Panc1 (cell line): ENCODE data around the gene GRK1. TPM values are rescaled to one million over a fixed set of nuclear protein-coding genes. Genes with fewer than 3 reads are reported as not detected.

Source experiments
- ATAC-seq: fragments of 200-7000 bp; cut with Tn5 transposase; 2 replicates; pipeline ENCODE4 v1.9.1; 2020; ENCODE audit warnings: mild to moderate bottlenecking, moderate library complexity
- BruUV-seq: library from RNA; stranded (reverse); fragments of 400-500 nt; replicated peaks from 2 replicates; lab custom pipeline; 2021; lab: Mats Ljungman, UMichigan
- CTCF ChIA-PET: fragments of 300-600 bp; sonication (Branson Sonifier 250); formaldehyde crosslinking; loops from one replicate; lab custom pipeline; 2022; ENCODE audit warnings: antibody characterized with exemption; lab: Charles Lee
- POLR2A ChIA-PET: fragments of 300-600 bp; sonication (Branson Sonifier 250); formaldehyde crosslinking; loops from one replicate; lab custom pipeline; 2022; ENCODE audit warnings: antibody characterized with exemption; lab: Charles Lee
- DNase-seq: peaks from one replicate; pipeline ENCODE4 v3.0.0-alpha.2; 2010; ENCODE audit warnings: low read depth, low spot score
- H3K27ac ChIP-seq: 2 replicates; pipeline ENCODE4 v1.5.1; 2011; ENCODE audit warnings: mild to moderate bottlenecking, low read length, inconsistent platforms
- H3K27me3 ChIP-seq: fragments of 200-500 bp; sonication (Bioruptor generic); 2 replicates; pipeline ENCODE4 v1.6.0; 2014; ENCODE audit warnings: low read length, inconsistent platforms; ENCODE audit not compliant: control insufficient read depth, insufficient read depth
- H3K36me3 ChIP-seq: fragments of 200-500 bp; sonication (Bioruptor generic); 2 replicates; pipeline ENCODE4 v1.5.1; 2014; ENCODE audit warnings: inconsistent platforms, mild to moderate bottlenecking, low read length, moderate library complexity; ENCODE audit not compliant: control insufficient read depth, insufficient read depth
- H3K4me1 ChIP-seq: 2 replicates; pipeline ENCODE4 v1.5.1; 2011; ENCODE audit warnings: inconsistent platforms, mild to moderate bottlenecking, low read length, moderate library complexity; ENCODE audit not compliant: control insufficient read depth, insufficient read depth
- H3K4me3 ChIP-seq, 2 experiments: 2 replicates each; pipeline ENCODE4 v1.5.1; 2011 to 2012; ENCODE audit warnings: low read depth in 2 of 2, low read length in 2 of 2, mild to moderate bottlenecking in 2 of 2, inconsistent platforms in 1 of 2, moderate library complexity in 1 of 2
- H3K9me3 ChIP-seq: fragments of 200-500 bp; sonication (Bioruptor generic); 2 replicates; pipeline ENCODE4 v1.5.1; 2014; ENCODE audit warnings: low read depth, mild to moderate bottlenecking, inconsistent platforms, low read length, moderate library complexity; ENCODE audit not compliant: control insufficient read depth, insufficient read depth
- POLR2AphosphoS5 ChIP-seq: IDR thresholded peaks from 2 replicates; pipeline ENCODE4 v1.6.1; 2012; ENCODE audit warnings: mild to moderate bottlenecking, low read depth, low read length, moderate library complexity
- REST ChIP-seq, 2 experiments: IDR thresholded peaks; 2 replicates each; pipeline ENCODE4 v1.6.1; 2011 to 2012; ENCODE audit warnings: low read depth in 2 of 2, control low read depth in 1 of 2, low read length in 1 of 2, mild to moderate bottlenecking in 1 of 2, moderate library complexity in 1 of 2; ENCODE audit not compliant: insufficient read depth in 1 of 2
- SIN3A ChIP-seq: IDR thresholded peaks from 2 replicates; pipeline ENCODE4 v1.6.1; 2012; ENCODE audit warnings: low read depth, mild to moderate bottlenecking, low read length, moderate library complexity, borderline replicate concordance; ENCODE audit not compliant: insufficient read depth
- TCF7L2 ChIP-seq: IDR thresholded peaks from 2 replicates; pipeline ENCODE4 v1.6.1; 2011; ENCODE audit warnings: mild to moderate bottlenecking, low read depth, low read length, inconsistent platforms
- in situ Hi-C: cut with HindIII; loops from 2 replicates; pipeline ENCODE4 v1.10.0; 2016; ENCODE audit warnings: low sequenced_read_pairs, low pct_unique_long_range_greater_than_20kb
- intact Hi-C: fragments of 100-400 bp; cut with micrococcal nuclease; formaldehyde crosslinking; loops from one replicate; pipeline ENCODE4 v1.10.0; 2022; ENCODE audit not compliant: unreplicated experiment
- total RNA-seq: library from RNA; stranded (reverse); gene quantifications from one replicate; pipeline ENCODE4 v1.2.1, GENCODE V29; 2021; ENCODE audit not compliant: unreplicated experiment
- TF ChIP-seq, protein P1 (sequence below): fragments of 450-650 bp; IDR thresholded peaks from 2 replicates; pipeline ENCODE4 v1.5.1; 2017; ENCODE audit warnings: mild to moderate bottlenecking

Gene GRK1
- total RNA-seq, 1 experiment from 2014 or later = 1.8 TPM

DNA sequence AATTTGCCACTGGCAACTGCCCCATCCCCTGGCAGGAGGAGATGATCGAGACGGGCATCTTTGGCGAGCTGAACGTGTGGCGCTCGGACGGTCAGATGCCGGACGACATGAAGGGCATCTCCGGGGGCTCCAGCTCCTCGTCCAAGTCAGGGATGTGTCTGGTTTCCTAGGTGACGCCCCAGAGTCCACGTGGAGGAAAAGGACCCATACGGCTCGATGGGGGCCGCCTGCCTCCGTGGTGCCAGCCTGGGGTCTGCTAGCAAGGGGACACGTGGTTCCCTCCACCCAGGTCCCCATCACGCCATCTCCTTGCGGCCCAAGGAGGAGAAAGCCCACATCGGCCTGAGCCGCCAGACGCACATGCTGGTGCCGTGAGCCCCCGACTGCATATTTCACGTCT, 68.2 kb downstream of the GRK1 start:
- DNase-seq (no peak), ATAC-seq (no peak)
- Histone ChIP-seq H3K27me3 (no peaks in the 10 kb centered on the region), H3K4me1 (no peaks in the 10 kb centered on the region), H3K4me3 (no peak overlapping the region), H3K36me3 (no peaks in the 10 kb centered on the region), H3K27ac (no peak overlapping the region), H3K9me3 (no peaks in the 10 kb centered on the region)
- CTCF ChIA-PET = no interaction called here
- POLR2A ChIA-PET = no interaction called here
- intact Hi-C loops (no loop called here), in situ Hi-C loops (no loop called here)
- no peak for TF ChIP-seq SIN3A
- TF ChIP-seq, protein P1, sequence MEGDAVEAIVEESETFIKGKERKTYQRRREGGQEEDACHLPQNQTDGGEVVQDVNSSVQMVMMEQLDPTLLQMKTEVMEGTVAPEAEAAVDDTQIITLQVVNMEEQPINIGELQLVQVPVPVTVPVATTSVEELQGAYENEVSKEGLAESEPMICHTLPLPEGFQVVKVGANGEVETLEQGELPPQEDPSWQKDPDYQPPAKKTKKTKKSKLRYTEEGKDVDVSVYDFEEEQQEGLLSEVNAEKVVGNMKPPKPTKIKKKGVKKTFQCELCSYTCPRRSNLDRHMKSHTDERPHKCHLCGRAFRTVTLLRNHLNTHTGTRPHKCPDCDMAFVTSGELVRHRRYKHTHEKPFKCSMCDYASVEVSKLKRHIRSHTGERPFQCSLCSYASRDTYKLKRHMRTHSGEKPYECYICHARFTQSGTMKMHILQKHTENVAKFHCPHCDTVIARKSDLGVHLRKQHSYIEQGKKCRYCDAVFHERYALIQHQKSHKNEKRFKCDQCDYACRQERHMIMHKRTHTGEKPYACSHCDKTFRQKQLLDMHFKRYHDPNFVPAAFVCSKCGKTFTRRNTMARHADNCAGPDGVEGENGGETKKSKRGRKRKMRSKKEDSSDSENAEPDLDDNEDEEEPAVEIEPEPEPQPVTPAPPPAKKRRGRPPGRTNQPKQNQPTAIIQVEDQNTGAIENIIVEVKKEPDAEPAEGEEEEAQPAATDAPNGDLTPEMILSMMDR = no peak
- TF ChIP-seq REST (IDR thresholded peaks at IDR 0.05; ENCODE audit: insufficient read depth in 1 of 2, low read depth in 2 of 2, low read length in 1 of 2) = no peak
- no peak for TF ChIP-seq POLR2AphosphoS5
- no peak for TF ChIP-seq TCF7L2
- no TSS peak for BruUV-seq

GRCh38 chr13:113735750-113736149, 68.7 kb downstream of the GRK1 start:
- CTCF ChIA-PET = no interaction called here
- Histone ChIP-seq H3K4me1 (no peaks in the 10 kb centered on the region), H3K27ac (no peak overlapping the region), H3K27me3 (no peaks in the 10 kb centered on the region), H3K4me3 (no peak overlapping the region), H3K9me3 (no peaks in the 10 kb centered on the region), H3K36me3 (no peaks in the 10 kb centered on the region)
- in situ Hi-C loops = no loop called here
- ATAC-seq (no peak), DNase-seq (no peak)
- BruUV-seq = no TSS peak
- intact Hi-C loops = no loop called here
- TF ChIP-seq REST (IDR thresholded peaks at IDR 0.05; ENCODE audit: insufficient read depth in 1 of 2, low read depth in 2 of 2, low read length in 1 of 2) (no peak), SIN3A (no peak), POLR2AphosphoS5 (no peak), TCF7L2 (no peak)
- TF ChIP-seq, protein P1 = no peak
- POLR2A ChIA-PET = no interaction called here
